GDM1 (cell line): ENCODE data around the gene COL27A1.

Experiments
- DNase-seq: peaks from one replicate; lab custom pipeline; 2025; lab: John Stamatoyannopoulos, UW

The COL27A1 gene

GRCh38 chr9:114287763-114288192, 132.4 kb downstream of the COL27A1 start:
- DNase-seq, result no peak

- no peak for DNase-seq
Observed at GRCh38 chr9:114288193-114289091, 133.1 kb downstream of the COL27A1 start.

GRCh38 chr9:114289106-114289505, 133.8 kb downstream of the COL27A1 start:
- DNase-seq, result no peak

DNA sequence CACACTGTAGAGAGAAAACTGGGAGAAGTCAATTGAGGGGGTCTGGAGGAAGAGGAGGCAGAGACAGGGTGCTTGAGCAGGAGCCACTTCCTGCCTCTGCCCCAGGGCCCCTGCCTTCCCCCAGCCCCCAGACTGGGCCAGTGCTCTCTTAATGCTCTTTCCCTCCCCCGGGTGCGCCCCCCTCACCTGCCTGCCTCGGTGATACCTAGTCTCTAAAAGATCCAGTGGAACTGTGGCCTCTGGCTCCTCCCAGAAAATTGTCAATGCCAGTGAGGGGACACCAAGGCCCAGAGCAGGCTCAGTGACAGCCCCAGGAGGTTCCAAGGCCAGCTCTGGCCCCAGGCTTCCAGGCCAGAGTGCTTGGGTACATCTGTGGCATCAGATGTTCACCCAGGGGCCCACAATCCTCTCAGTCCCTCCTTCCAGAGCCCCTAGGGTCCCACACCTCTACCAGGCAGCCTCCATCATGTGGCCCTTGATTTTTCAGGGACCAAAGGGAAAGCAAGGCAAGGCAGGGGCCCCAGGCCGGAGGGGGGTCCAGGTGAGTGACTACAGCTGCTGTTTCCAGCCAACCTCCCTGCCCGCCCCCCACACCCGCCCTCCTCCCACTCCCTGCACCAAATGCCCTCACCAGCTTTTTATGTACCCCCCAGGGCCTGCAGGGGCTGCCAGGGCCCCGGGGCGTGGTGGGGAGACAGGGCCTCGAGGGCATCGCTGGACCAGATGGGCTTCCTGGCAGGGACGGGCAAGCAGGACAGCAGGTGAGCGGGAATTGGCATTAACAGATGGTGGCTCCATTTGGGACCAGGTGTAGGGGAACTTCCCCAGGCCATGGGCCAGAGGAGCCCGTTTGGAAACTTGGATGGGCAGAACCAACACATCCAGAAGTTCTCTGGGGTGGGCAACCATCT, 134.5 kb downstream of the COL27A1 start:
- DNase-seq, result no peak

DNA sequence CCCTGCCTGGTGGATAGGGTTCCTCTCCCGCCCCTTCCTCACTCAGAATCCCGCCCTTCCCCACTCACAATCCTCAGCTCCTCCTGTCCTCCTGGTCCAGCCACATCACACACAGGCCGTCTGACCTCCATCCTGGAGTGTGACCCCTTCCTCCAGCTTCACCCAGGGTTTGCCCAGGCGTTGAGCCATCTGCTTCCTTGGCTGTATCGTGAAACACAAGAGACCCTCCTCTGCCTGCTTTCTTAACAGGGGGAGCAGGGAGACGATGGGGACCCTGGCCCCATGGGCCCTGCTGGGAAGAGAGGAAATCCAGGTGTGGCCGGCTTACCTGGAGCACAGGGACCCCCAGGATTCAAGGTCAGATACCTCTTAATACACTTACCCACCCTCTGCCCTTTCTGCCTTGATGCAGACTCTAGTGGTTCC, 135.2 kb downstream of the COL27A1 start:
- DNase-seq, result no peak

DNA sequence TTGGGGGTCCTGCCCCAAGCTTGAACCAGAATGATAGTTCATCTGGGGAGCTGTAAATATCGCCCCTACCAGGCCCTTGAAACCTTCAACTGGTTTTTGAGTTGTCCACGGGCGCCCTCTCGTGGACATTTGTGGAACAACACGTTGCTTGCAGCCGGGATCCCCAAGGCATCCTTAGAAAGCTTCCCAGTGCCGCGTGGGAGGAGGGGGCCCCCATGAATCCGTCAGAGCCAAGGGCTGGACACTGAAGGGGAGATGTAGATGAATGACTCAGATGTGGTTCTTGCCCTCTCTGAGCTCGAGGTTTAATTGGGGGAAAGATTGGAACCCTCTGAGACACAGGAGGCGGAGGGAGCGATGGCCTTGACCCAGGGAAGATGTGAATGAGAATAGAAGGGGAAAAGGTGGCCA, 135.7 kb downstream of the COL27A1 start:
- peak; percentile 3 for DNase-seq

- no peak for DNase-seq
Observed at GRCh38 chr9:114291886-114292590, 136.7 kb downstream of the COL27A1 start.

- DNase-seq, result no peak
Observed at GRCh38 chr9:114294664-114295063, 139.3 kb downstream of the COL27A1 start.

- no peak for DNase-seq
Observed at GRCh38 chr9:114296338-114296737, 141.0 kb downstream of the COL27A1 start.

GRCh38 chr9:114299286-114300152, 144.2 kb downstream of the COL27A1 start:
- no peak for DNase-seq

DNA sequence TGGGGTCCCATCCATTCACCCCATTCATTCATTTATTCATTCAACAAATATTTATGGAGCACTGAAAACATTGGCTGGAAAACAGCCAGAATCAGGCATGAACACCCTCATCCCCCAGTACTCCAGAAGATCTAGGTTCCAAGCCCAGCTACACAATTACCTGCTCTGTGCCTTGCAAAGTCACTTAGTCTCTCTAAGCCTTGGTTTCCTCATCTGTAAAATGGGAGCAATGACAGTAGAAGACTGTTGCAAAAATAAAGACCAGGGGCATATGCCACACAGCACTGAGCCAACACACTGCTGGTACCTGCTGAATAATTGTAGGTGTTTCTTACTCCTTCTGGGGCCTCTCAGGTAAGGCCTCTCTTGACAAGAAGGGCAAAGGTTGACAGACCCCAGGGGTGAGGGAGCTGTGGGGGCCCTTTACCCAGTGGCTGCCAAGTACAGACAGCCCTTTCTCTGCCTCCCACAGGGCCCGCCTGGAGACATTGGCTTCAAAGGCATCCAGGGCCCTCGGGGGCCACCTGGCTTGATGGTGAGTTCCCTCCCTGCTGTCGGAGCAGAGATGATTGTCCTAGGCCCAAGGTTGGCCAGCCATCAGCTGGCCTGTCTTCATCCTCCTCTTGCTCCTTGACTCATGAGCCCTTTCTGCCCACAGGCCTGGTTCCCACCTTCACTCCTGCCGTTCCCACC, 145.0 kb downstream of the COL27A1 start:
- no peak for DNase-seq

DNA sequence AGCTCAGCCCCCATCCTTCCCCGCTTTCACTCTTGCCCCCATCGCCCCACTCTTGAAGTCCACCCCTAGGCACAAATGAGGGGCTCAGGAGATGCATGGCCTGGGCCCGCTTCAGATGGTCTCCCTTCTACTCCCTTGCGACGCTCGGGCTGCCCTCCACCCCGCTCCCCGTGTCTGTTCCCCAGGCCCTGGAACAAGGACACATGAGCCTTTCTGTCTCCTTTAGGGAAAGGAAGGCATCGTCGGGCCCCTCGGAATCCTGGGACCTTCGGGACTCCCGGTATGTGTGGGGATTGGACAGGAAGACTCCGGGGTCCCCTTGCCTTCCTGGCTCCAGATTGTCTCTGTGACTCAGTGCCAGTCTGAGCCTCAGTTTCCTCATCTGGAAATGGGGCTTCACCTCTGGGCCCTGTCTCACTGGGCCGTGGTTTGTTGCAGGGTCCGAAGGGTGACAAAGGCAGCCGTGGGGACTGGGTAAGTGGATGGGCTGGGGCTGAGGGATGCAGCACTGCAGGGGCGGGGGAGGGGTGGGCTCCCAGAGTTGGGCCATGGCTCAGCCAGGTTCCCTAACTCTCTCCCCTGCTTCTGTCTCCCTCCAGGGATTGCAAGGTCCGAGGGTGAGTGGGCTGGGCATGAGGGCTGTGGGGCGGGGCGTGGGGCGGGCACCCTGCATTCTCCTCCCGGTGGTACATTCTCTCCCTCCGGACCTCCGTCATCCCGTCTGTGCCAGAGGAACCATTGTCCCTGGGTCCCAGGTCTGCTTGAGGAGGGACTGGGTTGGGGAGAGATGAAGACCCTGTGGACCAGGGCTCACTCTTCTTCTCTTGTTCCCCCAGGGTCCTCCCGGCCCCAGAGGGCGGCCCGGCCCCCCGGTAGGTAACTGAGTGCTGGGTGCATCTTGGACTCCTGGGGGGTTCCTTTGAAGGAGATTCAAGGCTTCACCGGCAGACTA, 145.8 kb downstream of the COL27A1 start:
- DNase-seq, result no peak

DNA sequence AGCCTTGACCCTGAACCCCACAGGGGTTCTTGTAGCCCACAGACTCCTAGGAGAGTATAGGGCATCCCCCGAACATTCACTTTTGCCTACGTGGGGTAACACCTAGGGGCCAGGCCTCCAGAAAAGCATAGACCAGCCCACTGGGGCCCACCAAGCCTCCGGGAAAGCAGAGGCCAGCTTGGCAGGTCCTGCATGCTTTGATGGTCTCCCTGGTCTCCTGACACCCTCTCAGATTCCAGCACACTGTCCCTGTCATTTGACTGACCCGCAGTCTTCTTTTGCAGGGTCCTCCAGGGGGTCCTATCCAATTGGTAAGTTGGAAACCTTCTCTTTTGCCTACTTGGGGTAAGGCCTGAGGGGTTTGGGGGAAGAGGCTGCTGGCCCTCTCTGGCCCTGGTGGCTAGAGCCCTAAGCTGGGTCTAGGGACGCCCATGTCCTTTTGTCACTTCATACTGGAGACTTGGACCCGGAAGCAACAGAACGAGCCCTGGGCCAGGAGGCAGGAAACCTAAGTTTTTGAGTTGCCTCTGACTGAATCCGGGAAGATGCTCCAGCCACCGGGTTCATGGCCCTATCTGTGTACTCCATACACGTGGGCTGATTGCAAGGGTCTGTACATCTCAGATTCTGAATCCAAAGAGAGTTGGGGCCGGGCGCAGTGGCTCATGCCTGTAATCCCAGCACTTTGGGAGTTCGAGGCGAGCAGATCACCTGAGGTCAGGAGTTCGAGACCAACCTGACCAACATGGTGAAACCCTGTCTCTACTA, 146.6 kb downstream of the COL27A1 start:
- no peak for DNase-seq

GRCh38 chr9:114302727-114303126, 147.4 kb downstream of the COL27A1 start:
- no peak for DNase-seq

GRCh38 chr9:114303571-114303970, 148.2 kb downstream of the COL27A1 start:
- no peak for DNase-seq

- no peak for DNase-seq
Observed at GRCh38 chr9:114303977-114304376, 148.6 kb downstream of the COL27A1 start.

- DNase-seq, result no peak
Observed at GRCh38 chr9:114304416-114305188, 149.3 kb downstream of the COL27A1 start.

GRCh38 chr9:114307899-114308267, 152.5 kb downstream of the COL27A1 start:
- DNase-seq, result no peak
